Stimulated activated CD4-positive, alpha-beta T cell treated with anti-CD3 and anti-CD28 coated beads, Interleukin-1b, Interleukin-23, amount 100 ng/mL, for 4 hours (primary cell): ENCODE data around the gene DCBLD2.
"Not testable (repeated sequence)": the region's sequence is repeated elsewhere in the genome, so short reads cannot be mapped to it uniquely, and the experiment has no call there.

ENCODE experiments used
- DNase-seq, 2 donors: peaks; one replicate each; pipeline ENCODE4 v3.0.0-alpha.2; 2020; ENCODE audit warnings: low read depth in 2 of 2

DCBLD2 gene

GRCh38 chr3:98890965-98891910 is 10.3 kb downstream of the DCBLD2 start:
- DNase-seq: no peak

- DNase-seq: no peak
These were observed 11.2 kb downstream of the DCBLD2 start for GRCh38 chr3:98890181-98890835.

GRCh38 chr3:98887684-98888083 is 13.8 kb downstream of the DCBLD2 start:
- DNase-seq: no peak

- DNase-seq: no peak
These were observed 15.0 kb downstream of the DCBLD2 start for GRCh38 chr3:98886525-98886924.

- no peak for DNase-seq
These were observed 15.6 kb downstream of the DCBLD2 start for GRCh38 chr3:98885851-98886250.

GRCh38 chr3:98884675-98885371 is 16.7 kb downstream of the DCBLD2 start:
- no peak for DNase-seq

GRCh38 chr3:98882614-98883333 is 18.7 kb downstream of the DCBLD2 start:
- DNase-seq: not testable (repeated sequence)

- DNase-seq: no peak
These were observed 24.4 kb downstream of the DCBLD2 start for GRCh38 chr3:98877132-98877531.

GRCh38 chr3:98875535-98875934 is 26.0 kb downstream of the DCBLD2 start:
- no peak for DNase-seq

GRCh38 chr3:98874602-98875249 is 26.8 kb downstream of the DCBLD2 start:
- no peak for DNase-seq

- no peak for DNase-seq
These were observed 32.1 kb downstream of the DCBLD2 start for GRCh38 chr3:98869391-98869790.

- DNase-seq: not testable (repeated sequence)
These were observed 43.5 kb downstream of the DCBLD2 start for GRCh38 chr3:98857971-98858370.

GRCh38 chr3:98857258-98857657 is 44.2 kb downstream of the DCBLD2 start:
- not testable (repeated sequence) for DNase-seq

- DNase-seq: no peak
These were observed 44.8 kb downstream of the DCBLD2 start for GRCh38 chr3:98856724-98857123.

GRCh38 chr3:98855806-98856400 is 45.6 kb downstream of the DCBLD2 start:
- DNase-seq: no peak

GRCh38 chr3:98848108-98848507 is 53.4 kb downstream of the DCBLD2 start:
- no peak for DNase-seq

- no peak for DNase-seq
These were observed 55.4 kb downstream of the DCBLD2 start for GRCh38 chr3:98846101-98846500.

- DNase-seq: no peak
These were observed 58.1 kb downstream of the DCBLD2 start for GRCh38 chr3:98843266-98843959.

- DNase-seq: no peak
These were observed 61.6 kb downstream of the DCBLD2 start for GRCh38 chr3:98839846-98840245.

GRCh38 chr3:98831060-98831459 is 70.4 kb downstream of the DCBLD2 start:
- DNase-seq: not testable (repeated sequence)
